Measurements from ENCODE around the gene SEMA3C. TPM values are rescaled to one million over a fixed set of nuclear protein-coding genes. Genes with fewer than 3 reads are reported as not detected.

SEMA3C gene
- total RNA-seq, 2 donors from 2014 or later = 3.0 to 3.4 TPM

DNA sequence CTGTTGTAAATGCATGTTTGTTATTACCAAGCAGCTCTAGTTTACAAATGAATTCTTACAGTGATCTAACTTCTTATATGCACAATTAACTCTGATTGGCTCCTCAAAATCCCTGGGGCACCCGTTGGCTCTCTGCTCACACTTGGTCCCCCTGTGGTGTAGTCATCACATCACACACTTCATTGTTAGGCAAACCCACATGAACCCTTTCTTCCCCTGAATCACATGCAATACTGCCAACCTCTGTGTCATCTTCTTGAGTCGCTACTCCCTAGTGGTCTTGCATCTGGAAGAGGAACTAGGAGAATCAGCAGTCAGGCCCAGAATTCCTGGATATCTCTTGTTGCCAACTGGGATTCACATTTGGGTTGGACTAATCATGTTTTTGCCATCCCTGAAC lies 207.3 kb downstream of the SEMA3C start:
- 71 to 80% methylated on average over 2 of the region's 2 CpGs for WGBS, 2 donors
- no peak for ATAC-seq
- Histone ChIP-seq H3K4me3 (no peak overlapping the region), H3K9me3 (no peaks in the 10 kb centered on the region), H3K27ac (no peak overlapping the region), H3K4me1 (no peaks in the 10 kb centered on the region), H3K36me3 (replicated peaks in 1 of 2; ENCODE audit: insufficient read depth in 1 of 2, low read depth in 2 of 2) (no peaks in the 10 kb centered on the region), H3K27me3 (no peaks in the 10 kb centered on the region)
- no peak for DNase-seq
- TF ChIP-seq, protein P1, sequence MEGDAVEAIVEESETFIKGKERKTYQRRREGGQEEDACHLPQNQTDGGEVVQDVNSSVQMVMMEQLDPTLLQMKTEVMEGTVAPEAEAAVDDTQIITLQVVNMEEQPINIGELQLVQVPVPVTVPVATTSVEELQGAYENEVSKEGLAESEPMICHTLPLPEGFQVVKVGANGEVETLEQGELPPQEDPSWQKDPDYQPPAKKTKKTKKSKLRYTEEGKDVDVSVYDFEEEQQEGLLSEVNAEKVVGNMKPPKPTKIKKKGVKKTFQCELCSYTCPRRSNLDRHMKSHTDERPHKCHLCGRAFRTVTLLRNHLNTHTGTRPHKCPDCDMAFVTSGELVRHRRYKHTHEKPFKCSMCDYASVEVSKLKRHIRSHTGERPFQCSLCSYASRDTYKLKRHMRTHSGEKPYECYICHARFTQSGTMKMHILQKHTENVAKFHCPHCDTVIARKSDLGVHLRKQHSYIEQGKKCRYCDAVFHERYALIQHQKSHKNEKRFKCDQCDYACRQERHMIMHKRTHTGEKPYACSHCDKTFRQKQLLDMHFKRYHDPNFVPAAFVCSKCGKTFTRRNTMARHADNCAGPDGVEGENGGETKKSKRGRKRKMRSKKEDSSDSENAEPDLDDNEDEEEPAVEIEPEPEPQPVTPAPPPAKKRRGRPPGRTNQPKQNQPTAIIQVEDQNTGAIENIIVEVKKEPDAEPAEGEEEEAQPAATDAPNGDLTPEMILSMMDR (IDR thresholded peaks at IDR 0.05) = no peak
- TF ChIP-seq POLR2A (IDR thresholded peaks at IDR 0.05) = no peak
- intact Hi-C loops (cut with DNase I) = no loop called here

DNA sequence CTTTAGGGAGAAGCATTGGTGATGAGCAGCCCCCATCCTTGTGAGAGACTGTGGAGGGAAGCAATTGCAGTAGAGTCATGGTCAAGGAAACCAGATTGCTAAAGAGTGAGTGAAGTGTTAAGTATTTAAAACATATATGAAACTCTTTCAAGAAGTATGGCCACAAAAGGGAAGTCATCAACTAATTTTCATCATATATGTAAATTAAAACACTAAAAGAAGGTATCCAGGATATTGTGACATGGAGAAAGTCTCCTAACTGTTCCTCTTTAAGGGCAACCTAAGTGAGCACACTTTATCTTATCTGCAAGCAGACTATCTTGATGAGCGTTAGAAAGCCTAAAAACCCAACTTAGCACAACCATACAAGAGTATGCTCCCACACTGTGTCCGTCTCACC lies 210.7 kb downstream of the SEMA3C start:
- WGBS, 2 donors = 52 to 53% methylated on average over 2 of the region's 2 CpGs
- H3K27ac ChIP-seq = no peak overlapping the region
- no peaks in the 10 kb centered on the region for H3K36me3 ChIP-seq (replicated peaks in 1 of 2; ENCODE audit: insufficient read depth in 1 of 2, low read depth in 2 of 2)
- intact Hi-C loops (cut with DNase I) = no loop called here
- H3K4me3 ChIP-seq = no peak overlapping the region
- H3K9me3 ChIP-seq = no peaks in the 10 kb centered on the region
- no peaks in the 10 kb centered on the region for H3K4me1 ChIP-seq
- DNase-seq = no peak
- TF ChIP-seq POLR2A (IDR thresholded peaks at IDR 0.05) = no peak
- TF ChIP-seq, protein P1 (IDR thresholded peaks at IDR 0.05) = no peak
- ATAC-seq = no peak
- no peaks in the 10 kb centered on the region for H3K27me3 ChIP-seq

DNA sequence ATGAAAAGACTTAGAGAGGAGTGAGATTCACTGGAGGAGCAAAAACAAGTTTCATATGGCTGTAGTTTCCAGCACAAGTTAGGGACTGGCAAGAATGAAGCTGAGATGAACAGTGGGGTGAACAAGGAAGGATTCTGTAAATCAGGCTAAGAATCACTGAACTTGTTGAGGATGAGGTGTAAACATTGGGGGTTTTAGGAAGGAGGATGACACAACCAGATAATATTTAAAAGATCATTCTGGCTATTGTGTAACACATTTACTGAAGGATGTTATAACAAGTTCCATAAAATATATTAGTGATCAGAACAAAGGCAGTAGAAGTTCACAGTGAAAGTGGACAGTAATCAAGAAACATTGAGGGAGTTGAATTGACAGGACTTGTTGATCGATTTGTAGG lies 211.5 kb downstream of the SEMA3C start:
- Histone ChIP-seq H3K36me3 (replicated peaks in 1 of 2; ENCODE audit: insufficient read depth in 1 of 2, low read depth in 2 of 2) (no peaks in the 10 kb centered on the region), H3K4me1 (no peaks in the 10 kb centered on the region), H3K27me3 (no peaks in the 10 kb centered on the region), H3K9me3 (no peaks in the 10 kb centered on the region), H3K27ac (no peak overlapping the region), H3K4me3 (no peak overlapping the region)
- DNase-seq (no peak), ATAC-seq (no peak)
- WGBS, 2 donors = 51 to 68% methylated on average over 1 of the region's 1 CpG
- intact Hi-C loops (cut with DNase I) = no loop called here
- no peak for TF ChIP-seq POLR2A (IDR thresholded peaks at IDR 0.05)
- TF ChIP-seq, protein P1 (IDR thresholded peaks at IDR 0.05) = no peak

DNA sequence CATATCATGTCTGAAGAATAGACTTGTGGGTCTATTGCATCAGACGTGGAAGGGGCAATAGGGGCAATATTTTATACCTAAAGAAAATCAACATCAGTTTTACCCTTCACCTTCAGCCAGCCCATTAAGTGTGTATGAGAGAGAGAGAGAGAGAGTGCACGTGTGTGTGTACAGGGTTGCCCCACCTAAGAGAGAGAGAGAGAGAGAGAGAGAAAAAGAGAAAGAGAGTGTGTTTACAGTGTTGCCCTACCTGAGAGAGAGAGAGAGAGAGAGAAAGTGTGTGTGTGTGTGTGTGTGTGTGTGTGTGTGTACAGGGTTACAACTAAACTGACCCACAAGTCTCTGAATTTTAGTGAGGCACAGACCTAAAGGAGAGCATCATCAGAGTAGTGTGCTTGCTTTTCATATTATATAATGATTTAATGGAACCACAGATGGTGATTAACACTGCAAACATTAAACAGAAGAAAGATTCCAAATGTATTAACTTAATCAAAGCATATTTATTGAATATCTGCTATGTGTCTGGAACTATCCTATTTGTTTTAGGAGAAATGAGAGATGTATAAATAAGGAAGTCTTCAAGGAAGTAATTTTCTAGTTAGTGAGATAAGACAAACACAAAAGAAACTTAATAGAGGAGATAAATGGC lies 213.6 kb downstream of the SEMA3C start:
- Histone ChIP-seq H3K9me3 (no peaks in the 10 kb centered on the region), H3K4me3 (no peak overlapping the region), H3K4me1 (no peaks in the 10 kb centered on the region), H3K36me3 (replicated peaks in 1 of 2; ENCODE audit: insufficient read depth in 1 of 2, low read depth in 2 of 2) (no peaks in the 10 kb centered on the region), H3K27me3 (no peaks in the 10 kb centered on the region), H3K27ac (no peak overlapping the region)
- TF ChIP-seq, protein P1 (IDR thresholded peaks at IDR 0.05) = no peak
- TF ChIP-seq POLR2A (IDR thresholded peaks at IDR 0.05) = no peak
- intact Hi-C loops (cut with DNase I) = no loop called here
- WGBS, 2 donors = 35 to 37% methylated on average over 2 of the region's 2 CpGs
- ATAC-seq = no peak
- no peak for DNase-seq

DNA sequence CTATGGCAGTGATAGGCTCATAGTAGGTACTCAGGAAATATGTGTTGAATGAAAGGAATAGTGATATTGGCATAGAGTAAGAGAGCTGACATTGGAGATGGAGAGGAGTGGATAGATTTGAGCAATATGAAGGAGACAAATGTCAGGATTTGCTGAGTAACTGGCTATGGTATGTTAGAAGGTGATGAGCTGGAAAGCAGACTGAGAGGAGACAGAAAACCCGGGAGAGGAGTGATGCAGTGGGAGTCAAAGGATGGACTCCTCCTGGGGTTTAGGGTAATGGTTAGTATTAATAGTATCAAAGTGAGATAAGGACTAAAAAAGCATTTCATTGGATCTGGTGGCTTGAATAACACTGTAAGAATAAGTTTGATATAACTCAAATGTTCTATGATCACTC lies 215.6 kb downstream of the SEMA3C start:
- ATAC-seq (no peak), DNase-seq (no peak)
- intact Hi-C loops (cut with DNase I) = loop anchor here (5.0 kb wide), 1 partner anchor 769 kb away; no protein-coding TSS in a partner anchor
- no peaks in the 10 kb centered on the region for H3K4me1 ChIP-seq
- H3K36me3 ChIP-seq (replicated peaks in 1 of 2; ENCODE audit: insufficient read depth in 1 of 2, low read depth in 2 of 2) = no peaks in the 10 kb centered on the region
- H3K4me3 ChIP-seq = no peak overlapping the region
- H3K27ac ChIP-seq = no peak overlapping the region
- no peaks in the 10 kb centered on the region for H3K27me3 ChIP-seq
- TF ChIP-seq POLR2A (IDR thresholded peaks at IDR 0.05) = no peak
- TF ChIP-seq, protein P1 (IDR thresholded peaks at IDR 0.05) = no peak
- WGBS, 2 donors = 70 to 74% methylated on average over 1 of the region's 1 CpG
- no peaks in the 10 kb centered on the region for H3K9me3 ChIP-seq
